Measurements from ENCODE around the gene VTI1A. TPM values are rescaled to one million over a fixed set of nuclear protein-coding genes. Genes with fewer than 3 reads are reported as not detected.
"Not testable (repeated sequence)": the region's sequence is repeated elsewhere in the genome, so short reads cannot be mapped to it uniquely, and the experiment has no call there.

Gene VTI1A
- total and polyA plus RNA-seq, 9 donors: 8.8 to 23.5 (median 13.4) TPM

DNA sequence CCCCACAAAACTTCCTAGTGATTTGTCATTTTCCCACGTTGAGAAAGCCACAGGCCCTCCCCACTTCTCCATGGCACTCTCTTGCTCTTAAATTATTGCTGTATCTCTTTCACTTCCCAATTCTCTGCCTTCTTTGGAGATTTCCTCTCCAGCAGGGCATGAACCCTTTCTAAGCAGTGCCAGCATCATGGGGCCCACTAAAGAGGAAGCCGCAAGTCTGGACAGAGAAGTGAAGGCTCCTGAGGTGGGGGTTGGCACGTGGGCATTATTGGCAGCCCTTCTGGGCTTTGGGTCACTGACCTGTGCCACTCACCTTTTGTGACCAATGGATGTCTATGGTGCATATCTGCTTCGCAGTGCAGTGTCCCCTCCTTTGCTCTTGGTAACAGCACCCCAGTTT, 405.3 kb downstream of the VTI1A start:
- peak; percentile 81 for DNase-seq
- Histone ChIP-seq H3K4me3 (ENCODE audit: low read length) (no peak overlapping the region), H3K27ac (ENCODE audit: low read length) (no peak overlapping the region), H3K36me3 (ENCODE audit: control insufficient read depth, insufficient read depth, low read length) (no peaks in the 10 kb centered on the region), H3K4me1 (ENCODE audit: control insufficient read depth, insufficient read depth, low read length) (peaks cover 4% of the 10 kb centered on the region), H3K27me3 (ENCODE audit: control insufficient read depth, insufficient read depth, low read length) (no peaks in the 10 kb centered on the region), H3K9me3 (replicated peaks; ENCODE audit: control insufficient read depth, low read depth, low read length) (peaks cover 12% of the 10 kb centered on the region)
- 77% methylated on average over 3 of the region's 4 CpGs for WGBS (ENCODE audit: insufficient coverage)

DNA sequence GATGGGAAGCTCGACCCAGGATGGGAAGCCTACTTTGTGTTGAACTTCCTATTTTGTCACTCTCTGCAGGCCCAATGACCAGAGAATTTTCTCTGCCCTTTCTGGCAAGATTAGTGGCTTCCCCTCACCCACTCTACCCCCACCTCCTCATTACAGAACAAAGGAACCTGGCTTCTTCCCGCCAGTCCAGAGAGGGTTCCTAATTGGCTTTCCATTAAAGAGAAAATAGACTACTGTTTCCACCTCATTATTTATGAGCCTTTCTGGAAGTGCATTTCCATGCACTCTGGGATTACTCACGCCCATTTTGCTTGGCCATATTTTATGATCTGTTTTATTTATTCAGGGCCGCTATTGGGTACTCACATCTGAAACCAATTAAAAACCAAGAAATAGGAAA, 408.1 kb downstream of the VTI1A start:
- peaks cover 3% of the 10 kb centered on the region for H3K4me1 ChIP-seq (ENCODE audit: control insufficient read depth, insufficient read depth, low read length)
- H3K27me3 ChIP-seq (ENCODE audit: control insufficient read depth, insufficient read depth, low read length): no peaks in the 10 kb centered on the region
- no peak overlapping the region for H3K27ac ChIP-seq (ENCODE audit: low read length)
- no peak for DNase-seq
- no peak overlapping the region for H3K4me3 ChIP-seq (ENCODE audit: low read length)
- no peaks in the 10 kb centered on the region for H3K36me3 ChIP-seq (ENCODE audit: control insufficient read depth, insufficient read depth, low read length)
- WGBS (ENCODE audit: insufficient coverage): 53% methylated on average over 2 of the region's 4 CpGs
- peaks cover 2% of the 10 kb centered on the region for H3K9me3 ChIP-seq (replicated peaks; ENCODE audit: control insufficient read depth, low read depth, low read length)

DNA sequence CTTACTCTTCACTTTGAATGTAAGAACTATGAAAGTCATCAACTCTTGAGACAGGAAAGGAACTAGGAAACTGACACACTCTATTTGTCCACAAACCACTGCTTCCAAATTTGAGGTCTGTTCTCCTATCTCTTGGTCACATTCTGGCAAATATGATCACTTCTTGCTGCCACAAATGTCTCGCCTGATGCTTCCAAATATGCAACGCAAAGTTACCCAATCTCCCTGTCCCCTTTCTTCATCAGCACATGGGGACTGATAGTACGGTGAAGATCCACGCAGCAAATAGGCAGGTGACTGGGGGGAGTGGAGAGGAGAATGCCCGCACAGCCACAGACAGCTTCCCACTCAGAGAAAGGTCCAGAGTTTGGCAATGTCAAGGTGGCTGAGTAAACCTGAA, 410.5 kb downstream of the VTI1A start:
- WGBS (ENCODE audit: insufficient coverage): no CpG with 5 or more reads among the region's 5 CpGs
- no peak for DNase-seq

DNA sequence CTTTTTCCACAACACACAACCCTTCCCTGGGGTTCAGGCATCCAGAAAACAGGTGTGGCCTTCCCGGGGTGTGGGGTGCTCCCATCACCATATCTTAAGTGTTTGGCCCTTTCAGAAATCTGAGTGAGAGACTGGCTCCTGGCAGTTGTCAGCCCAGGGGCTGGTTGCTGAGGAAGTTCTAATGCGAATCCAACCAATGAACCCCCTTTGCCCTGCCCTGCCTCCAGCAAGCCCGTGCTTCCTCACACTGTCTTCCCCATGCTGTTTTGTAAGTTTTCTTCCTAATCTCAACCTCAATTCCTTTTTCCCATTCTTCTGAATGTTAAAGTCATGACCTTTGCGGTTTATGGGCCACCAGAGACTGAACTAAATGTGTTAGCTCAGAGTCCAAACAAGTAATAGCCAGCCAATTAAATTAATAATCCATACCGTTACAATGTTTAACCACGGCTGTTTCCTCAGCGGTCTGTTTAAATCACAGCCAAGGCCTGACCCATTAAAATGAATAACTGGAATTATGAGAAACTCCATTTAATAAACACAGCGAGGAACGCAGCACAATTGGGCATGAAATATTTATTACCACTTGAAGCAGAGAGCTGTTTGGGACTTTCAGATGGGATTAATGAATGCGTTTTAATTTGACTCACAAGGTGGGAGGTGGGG, 412.1 kb downstream of the VTI1A start:
- 31% methylated on average over 2 of the region's 10 CpGs for WGBS (ENCODE audit: insufficient coverage)

More for the DNA sequence above, 410.5 kb downstream of the VTI1A start:
- Histone ChIP-seq H3K27me3 (ENCODE audit: control insufficient read depth, insufficient read depth, low read length) (no peaks in the 10 kb centered on the region), H3K36me3 (ENCODE audit: control insufficient read depth, insufficient read depth, low read length) (no peaks in the 10 kb centered on the region), H3K27ac (ENCODE audit: low read length) (no peak overlapping the region), H3K4me1 (ENCODE audit: control insufficient read depth, insufficient read depth, low read length) (peaks cover 3% of the 10 kb centered on the region), H3K4me3 (ENCODE audit: low read length) (no peak overlapping the region), H3K9me3 (replicated peaks; ENCODE audit: control insufficient read depth, low read depth, low read length) (peaks cover 2% of the 10 kb centered on the region)

DNA sequence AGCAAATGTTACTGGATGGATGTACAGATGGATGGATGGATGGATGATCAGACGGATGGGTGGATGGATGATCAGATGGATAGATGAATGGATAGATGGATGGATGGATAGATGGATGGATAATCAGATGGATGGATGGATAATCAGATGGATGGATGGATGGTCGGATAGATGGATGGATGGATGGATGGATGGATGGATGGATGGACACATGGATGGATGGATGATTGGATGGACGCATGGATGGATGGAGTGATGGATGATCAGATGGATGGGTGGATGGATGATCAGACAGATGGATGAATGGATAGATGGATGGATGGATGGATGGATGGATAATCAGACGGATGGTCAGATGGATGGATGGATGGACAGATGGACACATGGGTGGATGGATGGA, 412.8 kb downstream of the VTI1A start:
- Histone ChIP-seq H3K36me3 (ENCODE audit: control insufficient read depth, insufficient read depth, low read length) (no peaks in the 10 kb centered on the region), H3K4me1 (ENCODE audit: control insufficient read depth, insufficient read depth, low read length) (peaks cover 3% of the 10 kb centered on the region), H3K4me3 (ENCODE audit: low read length) (no peak overlapping the region), H3K27me3 (ENCODE audit: control insufficient read depth, insufficient read depth, low read length) (no peaks in the 10 kb centered on the region), H3K9me3 (replicated peaks; ENCODE audit: control insufficient read depth, low read depth, low read length) (peaks cover 9% of the 10 kb centered on the region), H3K27ac (ENCODE audit: low read length) (no peak overlapping the region)
- DNase-seq: no peak
- WGBS (ENCODE audit: insufficient coverage): 88% methylated on average over 4 of the region's 4 CpGs

More for the DNA sequence above, 412.1 kb downstream of the VTI1A start:
- Histone ChIP-seq H3K27me3 (ENCODE audit: control insufficient read depth, insufficient read depth, low read length) (no peaks in the 10 kb centered on the region), H3K9me3 (replicated peaks; ENCODE audit: control insufficient read depth, low read depth, low read length) (peaks cover 3% of the 10 kb centered on the region), H3K36me3 (ENCODE audit: control insufficient read depth, insufficient read depth, low read length) (no peaks in the 10 kb centered on the region), H3K4me1 (ENCODE audit: control insufficient read depth, insufficient read depth, low read length) (peaks cover 3% of the 10 kb centered on the region), H3K4me3 (ENCODE audit: low read length) (no peak overlapping the region), H3K27ac (ENCODE audit: low read length) (no peak overlapping the region)
- peak; percentile 56 for DNase-seq

DNA sequence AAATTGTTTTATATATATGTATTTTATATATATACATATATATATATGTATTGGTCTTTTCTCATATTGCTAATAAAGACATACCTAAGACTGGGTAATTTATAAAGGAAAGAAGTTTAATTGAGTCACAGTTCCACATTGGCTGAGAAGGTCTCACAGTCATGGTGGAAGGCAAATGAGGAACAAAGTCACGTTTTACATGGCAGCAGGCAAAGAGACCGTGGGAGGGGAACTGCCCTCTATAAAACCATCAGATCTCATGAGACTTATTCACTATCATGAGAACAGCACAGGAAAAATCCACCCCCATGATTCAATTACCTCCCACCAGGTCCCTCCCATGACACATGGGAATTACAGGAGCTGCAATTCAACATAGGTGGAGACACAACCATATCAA, 416.4 kb downstream of the VTI1A start:
- DNase-seq; H3K4me3 ChIP-seq (ENCODE audit: low read length); H3K27me3 ChIP-seq (ENCODE audit: control insufficient read depth, insufficient read depth, low read length); H3K4me1 ChIP-seq (ENCODE audit: control insufficient read depth, insufficient read depth, low read length); H3K27ac ChIP-seq (ENCODE audit: low read length); H3K36me3 ChIP-seq (ENCODE audit: control insufficient read depth, insufficient read depth, low read length); H3K9me3 ChIP-seq (replicated peaks; ENCODE audit: control insufficient read depth, low read depth, low read length): not testable (repeated sequence)
- whole genome bisulfite sequencing (ENCODE audit: insufficient coverage): 80% methylated on average over 1 of the region's 2 CpGs

Other genes with a start within 250 kb of the VTI1A start
- gene TECTB, start 163.8 kb upstream of the VTI1A start, total RNA-seq: 0.04 TPM
- gene TECTB, start 163.8 kb upstream of the VTI1A start, polyA plus RNA-seq (ENCODE audit: insufficient read depth in 1 of 8, insufficient read length in 8 of 8, low replicate concordance in 1 of 8): under 1 TPM in 3 of 8 donors, not detected in 5; 0.04 to 0.07 (median 0.05) TPM
- 1.7 TPM for gene ACSL5, start 73.1 kb upstream of the VTI1A start, total RNA-seq
- 10 to 100 TPM in 1 of 8 donors, 1 to 10 TPM in 7; 1.6 to 17.1 (median 2.0) TPM for gene ACSL5, start 73.1 kb upstream of the VTI1A start, polyA plus RNA-seq (ENCODE audit: insufficient read depth in 1 of 8, insufficient read length in 8 of 8, low replicate concordance in 1 of 8)
- gene ZDHHC6, start 301 bp upstream of the VTI1A start, total RNA-seq: 23.4 TPM
- gene ZDHHC6, start 301 bp upstream of the VTI1A start, polyA plus RNA-seq (ENCODE audit: insufficient read depth in 1 of 8, insufficient read length in 8 of 8, low replicate concordance in 1 of 8): 10 to 100 TPM; 24.8 to 36.6 (median 30.7) TPM